GM12878 (cell line): ENCODE data around the gene TMED7. TPM values are rescaled to one million over a fixed set of nuclear protein-coding genes. Genes with fewer than 3 reads are reported as not detected.

Source experiments
- ATAC-seq: fragments of 200-7000 bp; cut with Tn5 transposase; 3 replicates; pipeline ENCODE4 v1.9.1; 2020; ENCODE audit warnings: mild to moderate bottlenecking, moderate library complexity
- BruUV-seq: library from RNA; stranded (reverse); fragments of 400-500 nt; replicated peaks from 2 replicates; lab custom pipeline; 2021; lab: Mats Ljungman, UMichigan
- CTCF ChIA-PET: fragments of 300-600 bp; sonication (Branson Sonifier 250); formaldehyde crosslinking; extraction: SDS; loops from one replicate; lab custom pipeline; 2021; ENCODE audit warnings: inconsistent platforms; lab: Yijun Ruan, JAX
- POLR2A ChIA-PET: fragments of 350-600 bp; formaldehyde crosslinking; extraction: SDS; loops from one replicate; lab custom pipeline; 2021; ENCODE audit warnings: inconsistent platforms; lab: Charles Lee
- RAD21 ChIA-PET: fragments of 300-600 bp; sonication (Branson Sonifier 250); formaldehyde crosslinking; loops from one replicate; lab custom pipeline; 2023; ENCODE audit warnings: antibody characterized with exemption; ENCODE audit not compliant: unreplicated experiment; lab: Charles Lee
- SMC1A ChIA-PET: fragments of 300-600 bp; sonication (Branson Sonifier 250); formaldehyde crosslinking; loops from one replicate; lab custom pipeline; 2023; ENCODE audit not compliant: unreplicated experiment, uncharacterized antibody; lab: Charles Lee
- DNase-seq: peaks from one replicate; pipeline ENCODE4 v3.0.0-alpha.2; 2011; ENCODE audit warnings: low read depth, low spot score
- FAIRE-seq: peaks from 3 replicates; lab custom pipeline; 2011; peaks lifted over from hg19 to GRCh38; lab: Jason Lieb, UNC
- H2AFZ ChIP-seq: 2 replicates; pipeline ENCODE4 v1.6.0; 2011; ENCODE audit warnings: low read depth, low read length, control low read depth; ENCODE audit not compliant: control insufficient read depth
- H3K27ac ChIP-seq: 2 replicates; pipeline ENCODE4 v1.5.1; 2011; ENCODE audit warnings: control low read depth; ENCODE audit not compliant: control insufficient read depth, insufficient read depth
- H3K27me3 ChIP-seq, 2 experiments: replicated peaks in 1 of 2; 2 replicates each; pipeline versions ENCODE4 v1.6.0 to v1.6.1; 2011; ENCODE audit warnings: low read length in 1 of 2; ENCODE audit not compliant: control insufficient read depth in 2 of 2, insufficient read depth in 2 of 2
- H3K36me3 ChIP-seq, 2 experiments: 2 replicates each; pipeline ENCODE4 v1.5.1; 2011; ENCODE audit warnings: low read length in 1 of 2; ENCODE audit not compliant: control insufficient read depth in 2 of 2, insufficient read depth in 2 of 2
- H3K4me1 ChIP-seq: 2 replicates; pipeline ENCODE4 v1.6.1; 2011; ENCODE audit warnings: mild to moderate bottlenecking, low read length, moderate library complexity, mixed read lengths; ENCODE audit not compliant: control insufficient read depth, insufficient read depth
- H3K4me2 ChIP-seq: 2 replicates; pipeline ENCODE4 v1.6.0; 2011; ENCODE audit warnings: control low read depth; ENCODE audit not compliant: control insufficient read depth, insufficient read depth
- H3K4me3 ChIP-seq: fragments of 200-600 bp; sonication (generic); 2 replicates; pipeline ENCODE4 v1.5.1; 2016
- H3K79me2 ChIP-seq: 2 replicates; pipeline ENCODE4 v1.6.0; 2011; ENCODE audit warnings: low read length; ENCODE audit not compliant: control insufficient read depth, insufficient read depth
- H3K9ac ChIP-seq: 2 replicates; pipeline ENCODE4 v1.8.0; 2011; ENCODE audit warnings: low read length, control low read depth, mixed read lengths; ENCODE audit not compliant: control insufficient read depth, insufficient read depth
- H3K9me3 ChIP-seq: replicated peaks from 3 replicates; pipeline ENCODE4 v1.5.1; 2011; ENCODE audit warnings: mild to moderate bottlenecking, low read length; ENCODE audit not compliant: control insufficient read depth, insufficient read depth
- H4K20me1 ChIP-seq: 2 replicates; pipeline ENCODE4 v1.6.0; 2011; ENCODE audit not compliant: control insufficient read depth, insufficient read depth
- BCLAF1 ChIP-seq: fragments of 450-650 bp; IDR thresholded peaks from 2 replicates; pipeline ENCODE4 v1.6.1; 2017; ENCODE audit warnings: antibody characterized with exemption, mild to moderate bottlenecking, moderate library complexity
- E2F4 ChIP-seq: IDR thresholded peaks from 2 replicates; pipeline ENCODE4 v1.6.1; 2012; ENCODE audit warnings: low read depth, low read length, improper control_type of control experiment
- ESRRA ChIP-seq: IDR thresholded peaks from 2 replicates; pipeline ENCODE4 v1.6.1; 2012; ENCODE audit warnings: mild to moderate bottlenecking, low read length, improper control_type of control experiment
- HDGF ChIP-seq: fragments of 450-650 bp; IDR thresholded peaks from 2 replicates; pipeline ENCODE4 v1.6.1; 2016; ENCODE audit warnings: antibody characterized with exemption
- JUNB ChIP-seq: IDR thresholded peaks from 2 replicates; pipeline ENCODE4 v1.6.1; 2016; ENCODE audit warnings: antibody characterized with exemption, mild to moderate bottlenecking
- MTA2 ChIP-seq: fragments of 450-650 bp; IDR thresholded peaks from 2 replicates; pipeline ENCODE4 v1.6.1; 2016; ENCODE audit warnings: low read depth, mild to moderate bottlenecking, moderate library complexity
- MXI1 ChIP-seq: fragments of 150-350 bp; IDR thresholded peaks from 2 replicates; pipeline ENCODE4 v1.6.1; 2011; ENCODE audit warnings: low read depth, mild to moderate bottlenecking, inconsistent platforms, low read length, improper control_type of control experiment
- NFYB ChIP-seq: IDR thresholded peaks from 2 replicates; pipeline ENCODE4 v1.6.1; 2011; ENCODE audit warnings: low read depth, mild to moderate bottlenecking, low read length, improper control_type of control experiment, moderate library complexity; ENCODE audit not compliant: insufficient read depth
- POU2F2 ChIP-seq: IDR thresholded peaks from 3 replicates; pipeline ENCODE4 v1.6.1; 2011; ENCODE audit warnings: low read depth, mild to moderate bottlenecking, low read length, borderline replicate concordance
- RB1 ChIP-seq: fragments of 450-650 bp; formaldehyde crosslinking; IDR thresholded peaks from 2 replicates; pipeline ENCODE4 v1.6.1; 2017; ENCODE audit warnings: mild to moderate bottlenecking, borderline replicate concordance
- RBBP5 ChIP-seq: fragments of 200-600 bp; sonication (generic); conservative IDR thresholded peaks from 2 replicates; pipeline ENCODE4 v1.6.1; 2016
- SP1 ChIP-seq: IDR thresholded peaks from one replicate; pipeline ENCODE4 v1.6.1; 2011; ENCODE audit warnings: low read depth, low read length
- SPI1 ChIP-seq: IDR thresholded peaks from 2 replicates; pipeline ENCODE4 v1.6.1; 2011; ENCODE audit warnings: low read depth, mild to moderate bottlenecking, low read length, moderate library complexity, borderline replicate concordance; ENCODE audit not compliant: insufficient read depth
- TAF1 ChIP-seq: IDR thresholded peaks from 2 replicates; pipeline ENCODE4 v1.6.1; 2011; ENCODE audit warnings: mild to moderate bottlenecking, low read depth, low read length, borderline replicate concordance
- TCF12 ChIP-seq: IDR thresholded peaks from 2 replicates; pipeline ENCODE4 v1.6.1; 2011; ENCODE audit warnings: low read depth, mild to moderate bottlenecking, low read length
- YBX1 ChIP-seq: fragments of 450-650 bp; IDR thresholded peaks from 2 replicates; pipeline ENCODE4 v1.6.1; 2016; ENCODE audit warnings: antibody characterized with exemption
- ZNF217 ChIP-seq: fragments of 450-650 bp; IDR thresholded peaks from 2 replicates; pipeline ENCODE4 v1.6.1; 2017; ENCODE audit warnings: antibody characterized with exemption, mild to moderate bottlenecking
- ZNF384 ChIP-seq: IDR thresholded peaks from 2 replicates; pipeline ENCODE4 v1.6.1; 2012; ENCODE audit warnings: low read depth, mild to moderate bottlenecking, low read length, improper control_type of control experiment, borderline replicate concordance
- WGBS: methylation state at CpG from one replicate; pipeline ENCODE4 v1.1.6; 2016; ENCODE audit warnings: low lambda C conversion rate; ENCODE audit not compliant: insufficient replicate concordance, insufficient coverage; ENCODE audit errors: missing lambda C conversion rate; 5-methylcytosine and 5-hydroxymethylcytosine counted together
- in situ Hi-C: fragments of 300-500 bp; cut with MboI; formaldehyde crosslinking; loops from 9 replicates; pipeline ENCODE4 v1.14.3; 2018; ENCODE audit warnings: mixed read lengths
- intact Hi-C: fragments of 100-400 bp; cut with micrococcal nuclease; formaldehyde crosslinking; loops from one replicate; pipeline ENCODE4 v1.14.2; 2022; ENCODE audit not compliant: unreplicated experiment
- polyA plus RNA-seq, 11 experiments: library from polyadenylated mRNA; depleted of rRNA in 4 of 11; unstranded in 6 of 11; stranded (reverse) in 5 of 11; fragments of >200 nt; fragmentation: Nextera tagmentation in 4 of 11; fragmentation: Illumina TruSeq in 1 of 11; extraction: Ambion mirVana in 4 of 11; extraction: Trizol in 1 of 11; gene quantifications; 1 replicate in 1 of 11; 2 replicates in 10 of 11; pipeline versions ENCODE4 v1.2.1 to v1.2.3, GENCODE V29; 2011 to 2016; ENCODE audit warnings: inconsistent platforms in 2 of 11, missing spikeins in 2 of 11, low read depth in 1 of 11
- total RNA-seq, 4 experiments: library from RNA; depleted of rRNA in 3 of 4; stranded (reverse); fragments of >200 nt in 3 of 4; fragmentation: Illumina TruSeq in 1 of 4; extraction: Trizol in 1 of 4; gene quantifications; 2 replicates each; pipeline versions ENCODE4 v1.2.1 to v1.2.3, GENCODE V29; 2013 to 2021

Gene TMED7
- total and polyA plus RNA-seq, 10 of the 15 experiments (the other 5 are each of a cell fraction or from before 2014, with no cell fraction given) = 8.0 to 37.3 (median 25.2) TPM

- peak; percentile 87 for TF ChIP-seq SPI1
- peak; percentile 46 for TF ChIP-seq JUNB
- peak; percentile 42; the same call in 1 of the 2 replicates for TF ChIP-seq ZNF384
- no peak for TF ChIP-seq TCF12
- no peak for TF ChIP-seq HDGF
- TF ChIP-seq, all 136 proteins: peak for 12
These were observed 47.2 kb downstream of the TMED7 start (continued) for GRCh38 chr5:115578657-115579056.

GRCh38 chr5:115577741-115578140 lies 48.1 kb downstream of the TMED7 start:
- no peak overlapping the region for H3K4me3 ChIP-seq
- H3K9ac ChIP-seq = no peak overlapping the region
- no peak for DNase-seq
- CTCF ChIA-PET = interaction anchor here (0.9 to 5.5 kb wide), 8 partner anchors 26 to 268 kb away, joined by 3 to 58 read pairs (median 4); partner anchors contain the start of gene FEM1C
- H3K4me2 ChIP-seq = 0 out of 2 replicates have a peak overlapping the region, but pooled peaks have one; percentile 53
- H3K27ac ChIP-seq = peak overlapping the region; percentile 54
- H3K27me3 ChIP-seq = no peaks in the 10 kb centered on the region
- H3K79me2 ChIP-seq = peaks cover 2% of the 10 kb centered on the region
- H3K36me3 ChIP-seq = 0 out of 4 replicates have a peak, but pooled peaks cover 0 to 4% of the 10 kb centered on the region in 2 experiments
- no TSS peak for BruUV-seq
- SMC1A ChIA-PET = interaction anchor here (0.6 to 11.4 kb wide), 15 partner anchors 8 to 781 kb away, joined by 3 to 156 read pairs (median 5); partner anchors contain the start of genes FEM1C, TICAM2 and TMED7
- no peaks in the 10 kb centered on the region for H4K20me1 ChIP-seq
- 1% methylated on average over 6 of the region's 6 CpGs for WGBS
- in situ Hi-C loops (loop anchor here (25.0 kb wide), 1 partner anchor 1140 kb away; no protein-coding TSS in a partner anchor), intact Hi-C loops (no loop called here)
- POLR2A ChIA-PET = interaction anchor here (0.7 to 2.0 kb wide), 8 partner anchors 24 to 201 kb away, joined by 3 to 9 read pairs (median 4); no protein-coding TSS in a partner anchor
- H2AFZ ChIP-seq = peak overlapping the region; percentile 13; the same call in 1 of the 2 replicates
- FAIRE-seq = no peak
- peaks cover 43% of the 10 kb centered on the region for H3K4me1 ChIP-seq
- RAD21 ChIA-PET = interaction anchor here (0.7 to 7.7 kb wide), 13 partner anchors 10 to 480 kb away, joined by 3 to 66 read pairs (median 3); partner anchors contain the start of genes FEM1C and TICAM2
- peak; percentile 60 for ATAC-seq
- H3K9me3 ChIP-seq = peaks cover 10% of the 10 kb centered on the region; the same call in 2 of the 3 replicates
- TF ChIP-seq MXI1 (no peak), ESRRA (no peak), MTA2 (0 out of 2 replicates have a peak, but pooled peaks have one; percentile 17), POU2F2 (no peak), TAF1 (no peak), E2F4 (no peak), SP1 (no peak), BCLAF1 (no peak), RB1 (no peak), ZNF217 (no peak), RBBP5 (no peak), NFYB (no peak), YBX1 (no peak)
